ENCODE results near the gene AQP12A.
"Not testable (repeated sequence)": the region's sequence is repeated elsewhere in the genome, so short reads cannot be mapped to it uniquely, and the experiment has no call there.

Gene AQP12A

GRCh38 chr2:240691631-240692420 is at the start of gene AQP12A:
Gene AQP12A, plus strand, starts transcription at chr2:240691866. Its CDS starts 48 bp downstream, at chr2:240691914.
- not testable (repeated sequence) for DNase-seq

DNA sequence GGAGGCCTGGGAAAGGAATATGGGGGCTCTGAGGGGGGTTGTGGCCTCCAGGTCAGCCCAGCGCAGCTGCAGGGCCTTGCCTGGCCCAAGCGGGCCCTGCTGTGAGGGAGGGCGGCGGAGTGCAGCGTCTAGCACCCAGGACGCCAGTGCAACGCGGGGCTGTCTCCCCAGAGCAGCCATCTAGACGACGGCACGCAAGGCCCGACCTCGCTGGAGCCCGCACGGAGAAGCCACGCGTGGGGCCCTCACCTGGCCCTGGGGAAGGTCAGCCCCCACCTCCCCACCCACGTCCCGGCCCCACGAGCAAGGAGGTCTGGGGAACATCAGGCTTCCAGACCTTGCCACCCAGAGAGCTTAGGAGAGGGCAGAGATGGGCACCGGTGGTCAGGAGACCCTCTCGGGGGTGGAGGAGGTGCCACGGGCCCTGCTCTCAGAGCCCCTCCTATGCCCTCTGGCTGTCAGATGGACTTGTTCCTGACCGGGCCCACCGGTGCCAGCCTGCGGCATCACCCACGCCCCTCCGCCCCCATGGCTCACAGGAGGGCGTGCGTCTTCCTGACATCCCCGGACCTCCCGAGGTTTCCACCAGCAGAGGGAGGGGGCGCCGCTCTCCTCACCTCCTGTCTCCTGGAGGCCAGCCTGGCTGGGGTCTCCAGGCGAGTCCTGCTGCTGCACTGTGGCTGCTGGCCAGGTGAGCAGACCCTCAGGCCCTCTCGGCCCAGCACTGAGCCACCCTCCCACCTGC is 49.4 kb upstream of the AQP12A start:
- no peak for DNase-seq

DNA sequence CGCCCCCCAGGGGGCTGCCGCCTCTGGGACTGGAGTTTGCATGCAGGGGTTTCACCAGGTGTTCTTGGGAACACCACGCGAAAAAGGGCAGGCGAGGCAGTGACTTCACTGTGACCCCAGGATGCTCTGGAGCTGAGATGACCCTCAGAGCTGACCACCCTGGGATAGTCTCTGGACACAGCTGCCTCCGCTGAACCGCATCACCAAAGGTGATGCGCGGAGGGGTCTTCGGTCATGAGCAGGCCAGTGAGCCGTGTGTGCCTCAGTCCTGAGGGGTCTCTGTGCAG is 48.9 kb upstream of the AQP12A start:
- no peak for DNase-seq

GRCh38 chr2:240643093-240643810 is 48.4 kb upstream of the AQP12A start:
- no peak for DNase-seq

GRCh38 chr2:240643811-240644150 is 47.9 kb upstream of the AQP12A start:
- DNase-seq = no peak

GRCh38 chr2:240644171-240644651 is 47.5 kb upstream of the AQP12A start:
- no peak for DNase-seq

- no peak for DNase-seq
Observed at GRCh38 chr2:240644859-240645301, 46.8 kb upstream of the AQP12A start.

GRCh38 chr2:240645346-240645745 is 46.3 kb upstream of the AQP12A start:
- DNase-seq = no peak

GRCh38 chr2:240645801-240646175 is 45.9 kb upstream of the AQP12A start:
- DNase-seq = no peak

GRCh38 chr2:240646176-240646899 is 45.3 kb upstream of the AQP12A start:
- no peak for DNase-seq

GRCh38 chr2:240646900-240647502 is 44.7 kb upstream of the AQP12A start:
- DNase-seq = no peak

GRCh38 chr2:240647503-240648154 is 44.0 kb upstream of the AQP12A start:
- DNase-seq = no peak

GRCh38 chr2:240648155-240648649 is 43.5 kb upstream of the AQP12A start:
- no peak for DNase-seq

GRCh38 chr2:240648650-240649275 is 42.9 kb upstream of the AQP12A start:
- DNase-seq = no peak

DNA sequence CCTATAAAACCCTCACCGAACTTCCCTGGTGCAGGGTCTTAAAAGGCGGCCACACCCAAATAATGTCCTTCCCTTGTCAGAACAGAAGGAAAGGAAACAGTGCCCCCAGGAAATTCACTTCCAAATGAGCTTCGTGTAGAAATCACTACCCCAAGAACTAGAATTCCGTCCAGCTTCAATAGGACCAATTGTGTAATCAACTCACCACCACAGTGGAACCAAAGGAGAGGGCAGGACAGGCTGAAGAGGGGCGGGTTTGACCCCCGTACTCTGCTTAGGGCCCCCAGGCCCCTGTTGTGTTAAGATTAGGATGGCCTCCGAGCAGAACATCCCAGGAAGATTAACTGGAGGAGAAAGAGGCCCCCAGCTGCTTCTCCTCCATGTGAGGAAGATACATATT is 42.3 kb upstream of the AQP12A start:
- DNase-seq = no peak

- no peak for DNase-seq
Observed at GRCh38 chr2:240650254-240650965, 41.3 kb upstream of the AQP12A start.

DNA sequence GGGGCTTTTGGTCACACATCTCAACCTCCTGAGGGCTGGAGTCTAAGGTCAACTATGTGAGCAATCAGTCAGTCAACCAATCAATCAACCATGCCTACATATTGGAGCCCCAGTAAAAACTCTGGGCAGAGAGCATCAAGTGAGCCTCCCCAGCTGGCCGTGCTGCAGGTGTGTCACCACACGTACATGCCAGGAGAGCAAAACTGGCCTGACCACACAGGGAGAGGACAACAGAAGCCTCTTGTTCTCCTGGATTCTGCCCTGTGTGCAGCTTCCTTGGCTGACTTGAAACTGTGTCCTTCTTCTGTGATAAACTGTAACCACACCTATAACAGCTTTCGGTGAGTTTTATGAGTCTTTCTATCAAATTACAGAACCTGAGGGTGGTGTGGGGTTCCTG is 40.5 kb upstream of the AQP12A start:
- DNase-seq = no peak

- peak in 1 of 2 donors; percentile 35 for DNase-seq
Observed at GRCh38 chr2:240655931-240656886, 35.5 kb upstream of the AQP12A start.

GRCh38 chr2:240659883-240660282 is 31.8 kb upstream of the AQP12A start:
- not testable (repeated sequence) for DNase-seq
